ENCODE measurements around the gene LRRC74A. TPM values are rescaled to one million over a fixed set of nuclear protein-coding genes. Genes with fewer than 3 reads are reported as not detected.

Gene LRRC74A
- total RNA-seq, 1 experiment from 2014 or later: not detected

DNA sequence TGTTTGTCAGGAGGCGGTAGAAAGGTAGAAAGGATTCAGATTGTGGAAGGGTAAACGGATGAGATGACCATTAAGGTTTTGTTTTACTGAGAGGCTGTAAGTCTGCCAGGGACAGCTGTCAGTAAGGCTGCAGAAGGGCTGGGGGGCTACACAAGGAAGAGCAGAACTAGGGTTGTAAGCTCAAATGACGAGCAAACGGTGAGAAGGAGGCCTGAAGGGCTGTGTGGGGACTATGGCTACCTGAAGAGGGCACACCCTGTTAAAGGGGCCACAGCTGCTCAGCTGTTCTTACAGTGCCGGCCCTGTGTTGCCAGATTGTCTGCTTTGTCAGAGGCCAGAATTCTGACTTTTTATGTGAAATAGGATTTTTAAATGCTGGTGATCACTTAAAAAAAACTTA lies 45.8 kb upstream of the LRRC74A start:
- H3K18ac ChIP-seq (ENCODE audit: insufficient read length, low read depth, low read length): no peak overlapping the region
- no peaks in the 10 kb centered on the region for H3K9me3 ChIP-seq (ENCODE audit: control insufficient read depth, low read depth, low read length)
- H3T11ph ChIP-seq (ENCODE audit: low read length): no peak overlapping the region
- H3K56ac ChIP-seq (ENCODE audit: insufficient read length, low read depth, low read length): no peak overlapping the region
- H2BK120ac ChIP-seq (ENCODE audit: low read depth, low read length, poor library complexity, severe bottlenecking): no peak overlapping the region
- DNase-seq: peak; percentile 19
- no peak overlapping the region for H3K4me3 Mint-ChIP-seq
- H3K36me3 Mint-ChIP-seq (ENCODE audit: insufficient read depth in 1 of 3, low read depth in 3 of 3): peaks cover 10 to 25% (median 15%) of the 10 kb centered on the region in 3 experiments; a peak in 6 of 7 replicates
- no peak overlapping the region for H3K23ac ChIP-seq (ENCODE audit: insufficient read length, low read depth, low read length)
- no peak overlapping the region for H3K4me2 ChIP-seq (ENCODE audit: insufficient read depth, insufficient read length, low read length)
- H3K4ac ChIP-seq (ENCODE audit: low read depth, low read length): no peak overlapping the region
- no CpG with 5 or more reads among the region's 5 CpGs for WGBS (ENCODE audit: extremely low coverage, insufficient read length, low lambda C conversion rate)
- no peak overlapping the region for H3K9ac ChIP-seq (ENCODE audit: extremely low read depth, insufficient read length, low read length)
- H4K8ac ChIP-seq (replicated peaks; ENCODE audit: insufficient read length, low read depth, low read length): no peak overlapping the region
- no peak overlapping the region for H2BK5ac ChIP-seq (ENCODE audit: insufficient read length, low read length)
- TF ChIP-seq, protein P1, sequence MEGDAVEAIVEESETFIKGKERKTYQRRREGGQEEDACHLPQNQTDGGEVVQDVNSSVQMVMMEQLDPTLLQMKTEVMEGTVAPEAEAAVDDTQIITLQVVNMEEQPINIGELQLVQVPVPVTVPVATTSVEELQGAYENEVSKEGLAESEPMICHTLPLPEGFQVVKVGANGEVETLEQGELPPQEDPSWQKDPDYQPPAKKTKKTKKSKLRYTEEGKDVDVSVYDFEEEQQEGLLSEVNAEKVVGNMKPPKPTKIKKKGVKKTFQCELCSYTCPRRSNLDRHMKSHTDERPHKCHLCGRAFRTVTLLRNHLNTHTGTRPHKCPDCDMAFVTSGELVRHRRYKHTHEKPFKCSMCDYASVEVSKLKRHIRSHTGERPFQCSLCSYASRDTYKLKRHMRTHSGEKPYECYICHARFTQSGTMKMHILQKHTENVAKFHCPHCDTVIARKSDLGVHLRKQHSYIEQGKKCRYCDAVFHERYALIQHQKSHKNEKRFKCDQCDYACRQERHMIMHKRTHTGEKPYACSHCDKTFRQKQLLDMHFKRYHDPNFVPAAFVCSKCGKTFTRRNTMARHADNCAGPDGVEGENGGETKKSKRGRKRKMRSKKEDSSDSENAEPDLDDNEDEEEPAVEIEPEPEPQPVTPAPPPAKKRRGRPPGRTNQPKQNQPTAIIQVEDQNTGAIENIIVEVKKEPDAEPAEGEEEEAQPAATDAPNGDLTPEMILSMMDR (conservative IDR thresholded peaks at IDR 0.05): no peak
- H3K27ac ChIP-seq (ENCODE audit: insufficient read length, low read depth, low read length): no peak overlapping the region
- H2AFZ ChIP-seq (ENCODE audit: low read length): no peak overlapping the region
- no peaks in the 10 kb centered on the region for H3K9me3 Mint-ChIP-seq
- H3K79me1 ChIP-seq (ENCODE audit: insufficient read depth, low read depth, low read length, poor library complexity, severe bottlenecking): no peaks in the 10 kb centered on the region
- H3K4me1 Mint-ChIP-seq: peaks cover 13 to 17% of the 10 kb centered on the region in 2 experiments
- H2BK15ac ChIP-seq (ENCODE audit: low read depth, low read length): no peak overlapping the region
- no peak overlapping the region for H4K91ac ChIP-seq (ENCODE audit: insufficient read length, low read depth, low read length)
- no peak overlapping the region for H2AK5ac ChIP-seq (ENCODE audit: insufficient read length, low read length)
- no peak overlapping the region; a peak in 2 of 7 replicates for H3K27ac Mint-ChIP-seq
- no peaks in the 10 kb centered on the region for H4K20me1 ChIP-seq (ENCODE audit: control insufficient read depth, insufficient read depth, insufficient read length)
- H3K79me2 ChIP-seq (ENCODE audit: insufficient read depth, low read length): no peaks in the 10 kb centered on the region
- no peaks in the 10 kb centered on the region; the same call in none of the 2 replicates for H3K27me3 Mint-ChIP-seq (ENCODE audit: low read depth)
- no peak overlapping the region for H3K14ac ChIP-seq (ENCODE audit: insufficient read depth, low read length)
- H2BK20ac ChIP-seq (ENCODE audit: low read depth, low read length, poor library complexity, severe bottlenecking): no peak overlapping the region
- H3K27me3 ChIP-seq (ENCODE audit: insufficient read depth, low read length): no peaks in the 10 kb centered on the region
- H3K23me2 ChIP-seq (ENCODE audit: insufficient read length, low read depth, low read length, poor library complexity, severe bottlenecking): no peaks in the 10 kb centered on the region
- H4K5ac ChIP-seq (ENCODE audit: insufficient read length, low read depth, low read length): no peak overlapping the region
- H2BK12ac ChIP-seq (ENCODE audit: insufficient read length, low read depth, low read length): no peak overlapping the region
- no peaks in the 10 kb centered on the region for H3K4me1 ChIP-seq (ENCODE audit: insufficient read depth, low read length)

Data from H9 (cell line).